GM23338 (cell line): ENCODE results near the gene SLC34A3.

Experiments
- CREB1 ChIP-seq: fragments of 250-450 bp; sonication (Bioruptor Pico); IDR thresholded peaks from 2 replicates; pipeline ENCODE4 v1.5.0; 2020; ENCODE audit warnings: low read depth, mild to moderate bottlenecking, moderate library complexity
- CTCF ChIP-seq, 2 experiments: fragments of 200-600 bp in 1 of 2; sonication (generic) in 1 of 2; conservative IDR thresholded peaks; 2 replicates each; pipeline versions ENCODE4 v1.5.1 to v1.6.1; 2016 to 2017; ENCODE audit warnings: antibody characterized with exemption in 2 of 2, low read depth in 2 of 2, mild to moderate bottlenecking in 2 of 2, moderate library complexity in 1 of 2
- ETS1 ChIP-seq: IDR thresholded peaks from 2 replicates; pipeline ENCODE4 v1.6.1; 2016; ENCODE audit warnings: antibody characterized with exemption
- EZH2 ChIP-seq: fragments of 200-600 bp; sonication (generic); IDR thresholded peaks from one replicate; pipeline ENCODE4 v1.8.0; 2017; ENCODE audit warnings: antibody characterized with exemption, mild to moderate bottlenecking, low read depth; ENCODE audit not compliant: unreplicated experiment
- EZH2phosphoT487 ChIP-seq: fragments of 200-600 bp; sonication (generic); IDR thresholded peaks from one replicate; pipeline ENCODE4 v1.8.1; 2018; ENCODE audit warnings: antibody characterized with exemption; ENCODE audit not compliant: unreplicated experiment
- JUNB ChIP-seq: IDR thresholded peaks from one replicate; pipeline ENCODE4 v1.6.1; 2016; ENCODE audit warnings: antibody characterized with exemption; ENCODE audit not compliant: unreplicated experiment
- NANOG ChIP-seq: IDR thresholded peaks from 2 replicates; pipeline ENCODE4 v1.6.1; 2016; ENCODE audit warnings: antibody characterized with exemption, borderline replicate concordance
- POLR2AphosphoS5 ChIP-seq: IDR thresholded peaks from 2 replicates; pipeline ENCODE4 v1.6.1; 2016; ENCODE audit warnings: antibody characterized with exemption, low read depth
- REST ChIP-seq: IDR thresholded peaks from one replicate; pipeline ENCODE4 v1.6.1; 2018; ENCODE audit warnings: antibody characterized with exemption; ENCODE audit not compliant: unreplicated experiment
- ZNF114 ChIP-seq: fragments of 250-450 bp; sonication (Bioruptor Pico); IDR thresholded peaks from 2 replicates; pipeline ENCODE4 v1.5.0; 2020; ENCODE audit warnings: mild to moderate bottlenecking, moderate library complexity
- ZNF331 ChIP-seq: fragments of 250-450 bp; sonication (Bioruptor Pico); IDR thresholded peaks from 2 replicates; pipeline ENCODE4 v1.5.0; 2020; ENCODE audit warnings: low read depth, mild to moderate bottlenecking, moderate library complexity

GRCh38 chr9:137245450-137246421 is 15.0 kb downstream of the SLC34A3 start:
- TF ChIP-seq CTCF (conservative IDR thresholded peaks at IDR 0.05; ENCODE audit: low read depth in 2 of 2) (no peak), NANOG (no peak), EZH2 (no peak), EZH2phosphoT487 (no peak), POLR2AphosphoS5 (no peak), REST (no peak), CREB1 (CRISPR knock-in tag) (no peak), JUNB (no peak), ETS1 (no peak), ZNF331 (CRISPR knock-in tag) (no peak), ZNF114 (CRISPR knock-in tag) (no peak)
